Endothelial cell of umbilical vein (primary cell): ENCODE data around the gene MCC. TPM values are rescaled to one million over a fixed set of nuclear protein-coding genes. Genes with fewer than 3 reads are reported as not detected.

Source experiments
- BruUV-seq: library from RNA; stranded (reverse); fragments of 400-500 nt; replicated peaks from 2 replicates; lab custom pipeline; 2021; lab: Mats Ljungman, UMichigan
- CTCF ChIA-PET: fragments of 300-600, 350-600 bp; sonication (Branson Sonifier 250); formaldehyde crosslinking; loops from one replicate; lab custom pipeline; 2021; ENCODE audit warnings: antibody characterized with exemption, inconsistent platforms; lab: Charles Lee
- POLR2A ChIA-PET: fragments of 300-600, 350-600 bp; sonication (Branson Sonifier 250); formaldehyde crosslinking; loops from one replicate; lab custom pipeline; 2021; ENCODE audit warnings: antibody characterized with exemption, inconsistent platforms; lab: Charles Lee
- DNase-seq: peaks from one replicate; pipeline ENCODE4 v3.0.0-alpha.2; 2011; ENCODE audit warnings: low read depth, low spot score
- FAIRE-seq: peaks from 2 replicates; lab custom pipeline; 2011; peaks lifted over from hg19 to GRCh38; lab: Jason Lieb, UNC
- H2AFZ ChIP-seq: 2 replicates; pipeline ENCODE4 v1.6.0; 2012; ENCODE audit warnings: low read depth, low read length, control low read depth, inconsistent platforms
- H3K27ac ChIP-seq: 2 replicates; pipeline ENCODE4 v1.5.1; 2011; ENCODE audit warnings: low read depth, mild to moderate bottlenecking, control low read depth, low read length, moderate library complexity; ENCODE audit not compliant: insufficient read depth
- H3K27me3 ChIP-seq, 2 experiments: 2 replicates each; pipeline versions ENCODE4 v1.6.0 to v1.6.1; 2011; ENCODE audit warnings: low read length in 2 of 2, mixed read lengths in 1 of 2; ENCODE audit not compliant: control insufficient read depth in 2 of 2, insufficient read depth in 2 of 2
- H3K36me3 ChIP-seq, 2 experiments: 2 replicates in 1 of 2; 3 replicates in 1 of 2; pipeline ENCODE4 v1.5.1; 2011; ENCODE audit warnings: low read length in 2 of 2, mild to moderate bottlenecking in 1 of 2, moderate library complexity in 1 of 2; ENCODE audit not compliant: control insufficient read depth in 2 of 2, insufficient read depth in 2 of 2; ENCODE audit errors: extremely low read depth in 1 of 2
- H3K4me1 ChIP-seq: 3 replicates; pipeline ENCODE4 v1.5.1; 2011; ENCODE audit warnings: mild to moderate bottlenecking, low read length; ENCODE audit not compliant: control insufficient read depth, insufficient read depth; ENCODE audit errors: extremely low read depth
- H3K4me2 ChIP-seq: 2 replicates; pipeline ENCODE4 v1.6.1; 2011; ENCODE audit warnings: low read length, control low read depth, mixed read lengths; ENCODE audit not compliant: insufficient read depth
- H3K4me3 ChIP-seq, 3 experiments: fragments of 200-600 bp in 1 of 3; sonication (generic), shearing (Covaris generic) in 1 of 3; replicated peaks in 1 of 3; 2 replicates each; pipeline ENCODE4 v1.5.1; 2011 to 2016; ENCODE audit warnings: control low read depth in 3 of 3, low read length in 3 of 3, mild to moderate bottlenecking in 2 of 3, inconsistent platforms in 1 of 3, low read depth in 1 of 3, moderate library complexity in 1 of 3; ENCODE audit not compliant: insufficient read depth in 1 of 3
- H3K79me2 ChIP-seq: 2 replicates; pipeline ENCODE4 v1.6.0; 2012; ENCODE audit warnings: low read length, inconsistent platforms; ENCODE audit not compliant: control insufficient read depth, insufficient read depth
- H3K9ac ChIP-seq: replicated peaks from 2 replicates; pipeline ENCODE3; 2011; ENCODE audit warnings: low read length, control low read depth; ENCODE audit not compliant: insufficient read depth; ENCODE audit errors: extremely low read depth
- H3K9me1 ChIP-seq: replicated peaks from 3 replicates; pipeline ENCODE4 v1.6.0; 2011; ENCODE audit warnings: mild to moderate bottlenecking, low read length; ENCODE audit not compliant: control insufficient read depth, insufficient read depth; ENCODE audit errors: extremely low read depth
- H3K9me3 ChIP-seq: replicated peaks from 2 replicates; pipeline ENCODE4 v1.5.1; 2012; ENCODE audit warnings: low read length, inconsistent platforms; ENCODE audit not compliant: control insufficient read depth, insufficient read depth
- H4K20me1 ChIP-seq: replicated peaks from 2 replicates; pipeline ENCODE3; 2011; ENCODE audit warnings: mild to moderate bottlenecking, low read length; ENCODE audit not compliant: control insufficient read depth, insufficient read depth; ENCODE audit errors: extremely low read depth
- CTCF ChIP-seq, 2 donors: IDR thresholded peaks; 1 replicate in 1 of 2; 2 replicates in 1 of 2; pipeline ENCODE4 v1.5.1; 2011; ENCODE audit warnings: low read length in 2 of 2, mild to moderate bottlenecking in 2 of 2, moderate library complexity in 2 of 2, control low read depth in 1 of 2, inconsistent platforms in 1 of 2, low read depth in 1 of 2; ENCODE audit not compliant: insufficient read depth in 1 of 2; ENCODE audit errors: extremely low read depth in 1 of 2
- EZH2 ChIP-seq: IDR thresholded peaks from 2 replicates; pipeline ENCODE4 v1.6.1; 2012; ENCODE audit warnings: borderline replicate concordance, low read depth, mild to moderate bottlenecking, moderate library complexity, low read length, inconsistent platforms; ENCODE audit not compliant: severe bottlenecking
- FOS ChIP-seq: IDR thresholded peaks from 2 replicates; pipeline ENCODE4 v1.6.1; 2011; ENCODE audit warnings: mild to moderate bottlenecking, low read length, moderate library complexity, borderline replicate concordance; ENCODE audit not compliant: insufficient read depth
- GATA2 ChIP-seq: IDR thresholded peaks from 2 replicates; pipeline ENCODE4 v1.7.0; 2011; ENCODE audit warnings: low read depth, mild to moderate bottlenecking, moderate library complexity, mixed read lengths, low read length; ENCODE audit not compliant: insufficient read length, insufficient read depth
- JUN ChIP-seq: IDR thresholded peaks from 2 replicates; pipeline ENCODE4 v1.6.1; 2011; ENCODE audit warnings: borderline replicate concordance, low read depth; ENCODE audit not compliant: insufficient read length, insufficient read depth
- MAX ChIP-seq: IDR thresholded peaks from 2 replicates; pipeline ENCODE4 v1.6.1; 2011; ENCODE audit not compliant: insufficient read depth, insufficient read length
- MYC ChIP-seq: IDR thresholded peaks from one replicate; pipeline ENCODE4 v1.6.1; 2011; ENCODE audit warnings: mild to moderate bottlenecking, low read depth, low read length
- POLR2A ChIP-seq: IDR thresholded peaks from 2 replicates; pipeline ENCODE4 v1.6.1; 2012; ENCODE audit warnings: low read depth, mild to moderate bottlenecking, control low read depth, low read length
- POLR2AphosphoS5 ChIP-seq: IDR thresholded peaks from 2 replicates; pipeline ENCODE4 v1.6.1; 2012; ENCODE audit warnings: low read depth, mild to moderate bottlenecking, control low read depth, low read length, moderate library complexity; ENCODE audit not compliant: insufficient read depth
- dilution Hi-C: fragments of 300-500 bp; cut with MboI; formaldehyde crosslinking; loops from one replicate; pipeline ENCODE4 v1.15.0; 2019; ENCODE audit warnings: low sequenced_read_pairs; ENCODE audit not compliant: extremely low pct_ligation_motif_present
- intact Hi-C: fragments of 100-400 bp; cut with micrococcal nuclease; formaldehyde crosslinking; loops from one replicate; pipeline ENCODE4 v1.10.0; 2022
- polyA plus RNA-seq, 4 experiments: library from polyadenylated mRNA; depleted of rRNA in 3 of 4; stranded (reverse) in 3 of 4; unstranded in 1 of 4; fragments of >200 nt; gene quantifications; 2 replicates each; pipeline versions ENCODE4 v1.2.1 to v1.2.3, GENCODE V29; 2011 to 2012; ENCODE audit warnings: missing spikeins in 1 of 4
- total RNA-seq: library from RNA; stranded (reverse); gene quantifications from 2 replicates; pipeline ENCODE4 v1.2.3, GENCODE V29; 2021

MCC gene
- total and polyA plus RNA-seq, 2 donors (not counting 3 experiments of a cell fraction or from before 2014, with no cell fraction given): 6.9 to 27.5 TPM

GRCh38 chr5:113031557-113031956 is 456.7 kb downstream of the MCC start:
- H3K27me3 ChIP-seq: no peaks in the 10 kb centered on the region
- DNase-seq (no peak), FAIRE-seq (no peak)
- CTCF ChIA-PET: interaction anchor here (1.6 kb wide), 1 partner anchor 36 kb away, joined by 4 read pairs; no protein-coding TSS in a partner anchor
- TF ChIP-seq MAX (no peak), JUN (no peak), CTCF (IDR thresholded peaks at IDR 0.05; ENCODE audit: extremely low read depth in 1 of 2, insufficient read depth in 1 of 2, low read depth in 1 of 2, low read length in 2 of 2) (no peak), POLR2A (no peak), MYC (no peak), EZH2 (no peak), GATA2 (no peak), FOS (no peak), POLR2AphosphoS5 (no peak)
- H3K9me1 ChIP-seq: no peaks in the 10 kb centered on the region
- BruUV-seq: no TSS peak
- no peak overlapping the region for H3K27ac ChIP-seq
- H3K9me3 ChIP-seq: no peaks in the 10 kb centered on the region
- no peak overlapping the region for H3K4me3 ChIP-seq
- POLR2A ChIA-PET: no interaction called here
- H2AFZ ChIP-seq: no peak overlapping the region
- no peaks in the 10 kb centered on the region for H4K20me1 ChIP-seq
- H3K79me2 ChIP-seq: no peaks in the 10 kb centered on the region
- no peak overlapping the region for H3K4me2 ChIP-seq
- H3K4me1 ChIP-seq: no peaks in the 10 kb centered on the region
- intact Hi-C loops: no loop called here
- peaks cover 10 to 14% of the 10 kb centered on the region in 2 experiments for H3K36me3 ChIP-seq
- dilution Hi-C loops: no loop called here
- H3K9ac ChIP-seq: no peak overlapping the region
